Endothelial cell (in vitro differentiated cells): ENCODE data around the gene ALOX15B. TPM values are rescaled to one million over a fixed set of nuclear protein-coding genes. Genes with fewer than 3 reads are reported as not detected.
"Not testable (repeated sequence)": the region's sequence is repeated elsewhere in the genome, so short reads cannot be mapped to it uniquely, and the experiment has no call there.

ENCODE experiments used
- DNase-seq: peaks from one replicate; pipeline ENCODE4 v3.0.0; 2021; ENCODE audit warnings: low spot score
- H3K27ac Mint-ChIP-seq: one replicate; pipeline ENCODE4 v1.8.0; 2021; ENCODE audit warnings: mixed read lengths, inconsistent platforms; ENCODE audit not compliant: unreplicated experiment
- H3K27me3 Mint-ChIP-seq: one replicate; pipeline ENCODE4 v1.8.0; 2021; ENCODE audit warnings: mild to moderate bottlenecking, moderate library complexity, mixed read lengths, inconsistent platforms; ENCODE audit not compliant: unreplicated experiment
- H3K36me3 Mint-ChIP-seq: one replicate; pipeline ENCODE4 v1.8.0; 2021; ENCODE audit warnings: mild to moderate bottlenecking, low read depth, mixed read lengths, inconsistent platforms; ENCODE audit not compliant: unreplicated experiment
- H3K4me1 Mint-ChIP-seq: one replicate; pipeline ENCODE4 v1.8.0; 2021; ENCODE audit warnings: mild to moderate bottlenecking, mixed read lengths, inconsistent platforms; ENCODE audit not compliant: unreplicated experiment
- H3K4me3 Mint-ChIP-seq: one replicate; pipeline ENCODE4 v1.8.0; 2021; ENCODE audit warnings: mild to moderate bottlenecking, mixed read lengths, inconsistent platforms; ENCODE audit not compliant: unreplicated experiment
- H3K9me3 Mint-ChIP-seq: one replicate; pipeline ENCODE4 v1.8.0; 2021; ENCODE audit warnings: mixed read lengths, inconsistent platforms; ENCODE audit not compliant: unreplicated experiment
- CTCF ChIP-seq: fragments of 200-600 bp; sonication (generic); IDR thresholded peaks from one replicate; pipeline ENCODE4 v1.5.0; 2021; ENCODE audit warnings: antibody characterized with exemption; ENCODE audit not compliant: unreplicated experiment
- total RNA-seq: library from RNA; stranded (reverse); fragmentation: NEBNext Ultra II Directional; extraction: Animal tissue kit (Norgen Biotek cat#: 25700); gene quantifications from one replicate; pipeline ENCODE4 v1.2.1, GENCODE V29; 2021; ENCODE audit not compliant: unreplicated experiment

ALOX15B gene
- total RNA-seq, 1 donor from 2014 or later = 0.13 TPM

- H3K36me3 Mint-ChIP-seq = peaks cover 8% of the 10 kb centered on the region
- peaks cover 3% of the 10 kb centered on the region for H3K27me3 Mint-ChIP-seq
- H3K9me3 Mint-ChIP-seq = no peaks in the 10 kb centered on the region
- no peak overlapping the region for H3K4me3 Mint-ChIP-seq
- no peak overlapping the region for H3K27ac Mint-ChIP-seq
- peaks cover 9% of the 10 kb centered on the region for H3K4me1 Mint-ChIP-seq
- no peak for TF ChIP-seq CTCF
- no peak for DNase-seq
Observed at GRCh38 chr17:8019665-8020650, 18.9 kb upstream of the ALOX15B start.

GRCh38 chr17:8020776-8021564, 17.9 kb upstream of the ALOX15B start:
- Mint-ChIP-seq H3K4me3 (no peak overlapping the region), H3K27me3 (peaks cover 3% of the 10 kb centered on the region), H3K36me3 (peaks cover 8% of the 10 kb centered on the region), H3K4me1 (peaks cover 9% of the 10 kb centered on the region), H3K9me3 (no peaks in the 10 kb centered on the region), H3K27ac (no peak overlapping the region)
- no peak for TF ChIP-seq CTCF
- DNase-seq = no peak

- no peak for TF ChIP-seq CTCF
- no peak overlapping the region for H3K27ac Mint-ChIP-seq
- H3K27me3 Mint-ChIP-seq = peaks cover 3% of the 10 kb centered on the region
- H3K9me3 Mint-ChIP-seq = no peaks in the 10 kb centered on the region
- H3K4me3 Mint-ChIP-seq = no peak overlapping the region
- peaks cover 9% of the 10 kb centered on the region for H3K4me1 Mint-ChIP-seq
- no peak for DNase-seq
- peaks cover 8% of the 10 kb centered on the region for H3K36me3 Mint-ChIP-seq
Observed at GRCh38 chr17:8021565-8022359, 17.1 kb upstream of the ALOX15B start.

GRCh38 chr17:8022360-8023003, 16.4 kb upstream of the ALOX15B start:
- Mint-ChIP-seq H3K36me3 (peaks cover 8% of the 10 kb centered on the region), H3K27ac (no peak overlapping the region), H3K27me3 (peaks cover 3% of the 10 kb centered on the region), H3K4me1 (peaks cover 7% of the 10 kb centered on the region), H3K9me3 (no peaks in the 10 kb centered on the region), H3K4me3 (no peak overlapping the region)
- no peak for TF ChIP-seq CTCF
- DNase-seq = no peak

- not testable (repeated sequence) for H3K27ac Mint-ChIP-seq, H3K9me3 Mint-ChIP-seq, DNase-seq, H3K36me3 Mint-ChIP-seq, H3K4me1 Mint-ChIP-seq, H3K27me3 Mint-ChIP-seq, H3K4me3 Mint-ChIP-seq
Observed at GRCh38 chr17:8024161-8024560, 14.7 kb upstream of the ALOX15B start.
